Mesodermal cell (in vitro differentiated cells): Measurements from ENCODE around the gene PRDM12.

Source experiments
- H3K27ac ChIP-seq: 2 replicates; pipeline ENCODE4 v1.7.0; 2013; ENCODE audit warnings: mild to moderate bottlenecking, low read depth, low read length, moderate library complexity; ENCODE audit not compliant: severe bottlenecking
- H3K36me3 ChIP-seq: 2 replicates; pipeline ENCODE4 v1.7.1; 2013; ENCODE audit warnings: mild to moderate bottlenecking, low read length, moderate library complexity; ENCODE audit not compliant: control insufficient read depth, insufficient read depth
- H3K4me1 ChIP-seq: one replicate; pipeline ENCODE4 v1.7.1; 2013; ENCODE audit warnings: mild to moderate bottlenecking, low read length; ENCODE audit not compliant: insufficient read depth, control insufficient read depth, poor library complexity, severe bottlenecking
- H3K4me3 ChIP-seq: 2 replicates; pipeline ENCODE4 v1.7.0; 2013; ENCODE audit warnings: low read length, control low read depth, mild to moderate bottlenecking; ENCODE audit not compliant: insufficient read depth, poor library complexity, severe bottlenecking; ENCODE audit errors: extremely low read depth
- H3K9me3 ChIP-seq: 2 replicates; pipeline ENCODE4 v1.7.1; 2013; ENCODE audit warnings: mild to moderate bottlenecking, low read length, moderate library complexity; ENCODE audit not compliant: control insufficient read depth
- WGBS, 2 experiments: methylation state at CpG; one replicate each; pipeline ENCODE4 v1.1.5; 2013; ENCODE audit warnings: missing lambda C conversion rate in 2 of 2; ENCODE audit not compliant: insufficient coverage in 2 of 2; 5-methylcytosine and 5-hydroxymethylcytosine counted together

PRDM12 gene

DNA sequence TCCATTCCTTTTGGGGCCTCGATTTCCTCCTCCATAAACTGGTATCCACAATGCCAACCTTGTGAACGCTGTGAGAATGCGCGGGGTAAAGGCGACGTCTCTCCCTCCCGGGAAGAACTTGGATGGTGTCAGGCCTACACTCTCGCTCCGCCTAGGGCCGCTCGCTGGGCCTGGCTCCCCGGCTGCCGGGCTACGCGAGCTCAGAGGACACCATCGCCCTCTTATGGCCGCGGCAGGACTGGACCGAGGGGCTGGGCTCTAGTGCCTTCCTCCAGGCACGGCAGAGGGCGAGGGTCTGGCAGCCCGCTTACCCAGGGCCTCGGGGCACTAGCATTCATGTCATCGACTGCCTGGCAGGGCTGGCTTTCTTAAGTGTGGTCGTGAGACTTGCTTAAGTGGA, 27.9 kb downstream of the PRDM12 start:
- WGBS, 2 experiments = 10 to 15% methylated on average over 12 to 25 of the region's 25 CpGs
- Histone ChIP-seq H3K9me3 (no peaks in the 10 kb centered on the region), H3K36me3 (peaks cover 26% of the 10 kb centered on the region), H3K27ac (no peak overlapping the region), H3K4me3 (no peak overlapping the region), H3K4me1 (peaks cover 7% of the 10 kb centered on the region)

DNA sequence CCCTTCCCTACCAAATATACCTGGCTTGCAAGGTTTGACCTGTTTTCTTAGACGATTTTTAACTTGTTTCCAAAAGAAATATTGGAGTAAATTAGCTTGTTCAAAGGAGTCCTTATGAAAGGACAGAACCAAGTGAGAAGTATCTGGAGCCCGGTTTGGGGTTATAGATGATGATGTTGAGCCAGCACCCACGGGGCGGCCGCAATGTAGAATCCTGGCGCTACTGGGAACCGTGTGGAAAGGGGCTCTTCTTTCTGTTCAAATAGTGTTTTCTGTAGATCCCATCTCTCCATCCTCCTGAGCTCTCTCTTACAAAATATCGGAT, 28.7 kb downstream of the PRDM12 start:
- peak overlapping the region; percentile 60 for H3K27ac ChIP-seq
- peaks cover 34% of the 10 kb centered on the region for H3K36me3 ChIP-seq
- peaks cover 9% of the 10 kb centered on the region for H3K4me1 ChIP-seq
- no peaks in the 10 kb centered on the region for H3K9me3 ChIP-seq
- 26 to 47% methylated on average over 3 to 5 of the region's 8 CpGs for WGBS, 2 experiments
- peak overlapping the region; percentile 74 for H3K4me3 ChIP-seq

DNA sequence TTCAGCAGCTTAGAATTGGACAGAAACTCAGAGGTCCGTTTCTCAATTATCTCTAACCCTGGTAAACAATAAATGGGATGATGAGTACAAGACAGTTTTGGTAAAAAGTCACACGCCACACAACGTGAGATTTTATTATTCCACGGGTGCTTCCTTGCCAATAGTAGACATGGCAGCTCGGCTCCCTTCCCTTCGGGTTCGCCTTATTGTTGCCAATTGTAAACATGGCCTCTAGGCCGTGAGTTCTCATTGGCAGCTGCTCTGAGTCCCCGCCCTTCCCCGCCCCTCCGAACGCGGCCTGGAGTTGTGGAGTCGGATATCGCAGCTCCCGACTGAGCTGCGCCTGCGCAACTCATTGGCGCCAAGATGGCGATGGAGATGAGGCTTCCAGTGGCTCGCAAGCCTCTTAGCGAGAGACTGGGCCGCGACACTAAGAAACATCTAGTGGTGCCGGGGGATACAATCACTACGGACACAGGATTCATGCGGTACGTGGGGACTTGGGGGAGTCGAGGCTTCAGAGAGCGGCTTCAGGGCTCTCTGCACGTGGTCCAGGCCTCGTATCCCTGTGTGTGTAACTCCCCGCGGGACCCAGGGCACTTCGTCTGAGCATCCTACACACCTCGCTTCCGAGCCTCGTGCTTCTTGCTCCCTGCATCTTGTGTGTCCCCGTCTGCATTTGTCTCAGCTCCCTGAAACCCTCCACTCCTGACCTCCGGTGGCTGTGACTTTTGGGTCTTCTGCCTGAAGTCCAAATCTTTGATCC, 29.2 kb downstream of the PRDM12 start, which contains the start of gene EXOSC2:
Gene EXOSC2, plus strand, starts transcription at position 355 of the 766 bp plus-strand sequence. Its CDS starts 12 bp downstream, at position 367.
- Histone ChIP-seq H3K4me1 (peaks cover 15% of the 10 kb centered on the region), H3K9me3 (no peaks in the 10 kb centered on the region), H3K27ac (peak within 1 kb of the TSS; percentile 60), H3K36me3 (peaks cover 39% of the 10 kb centered on the region), H3K4me3 (peak within 1 kb of the TSS; percentile 74)
- WGBS, 2 experiments = 0% methylated on average over 38 to 40 of the region's 40 CpGs

DNA sequence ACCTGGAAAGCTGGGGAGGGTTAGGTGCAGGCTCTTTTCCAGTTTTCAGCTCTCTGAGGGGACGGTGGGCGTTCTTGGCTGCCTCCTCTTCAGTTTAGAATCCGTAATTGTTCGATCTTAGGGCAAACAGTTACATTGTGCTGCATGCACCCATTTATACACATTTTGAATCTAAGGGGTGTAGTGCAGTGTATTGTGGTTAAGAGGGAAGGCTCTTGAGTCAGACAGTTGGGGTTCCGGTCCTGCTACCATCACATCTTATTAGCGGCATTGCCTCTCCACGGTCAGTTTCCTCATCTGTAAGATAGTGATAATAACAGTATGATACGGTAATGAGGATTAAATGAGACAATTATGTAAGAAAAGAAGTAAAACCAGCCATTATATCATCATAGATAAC, 29.8 kb downstream of the PRDM12 start:
- Histone ChIP-seq H3K9me3 (no peaks in the 10 kb centered on the region), H3K27ac (peak overlapping the region; percentile 18), H3K4me3 (peak overlapping the region; percentile 74), H3K4me1 (peaks cover 15% of the 10 kb centered on the region), H3K36me3 (peaks cover 45% of the 10 kb centered on the region)
- WGBS, 2 experiments = 0% methylated on average over 2 of the region's 8 CpGs

- H3K4me1 ChIP-seq = peaks cover 15% of the 10 kb centered on the region
- peaks cover 59% of the 10 kb centered on the region for H3K36me3 ChIP-seq
- H3K9me3 ChIP-seq = no peaks in the 10 kb centered on the region
- WGBS, 2 experiments = 88 to 90% methylated on average over 2 to 3 of the region's 4 CpGs
- H3K4me3 ChIP-seq = no peak overlapping the region
- H3K27ac ChIP-seq = no peak overlapping the region
Observed at GRCh38 chr9:130696139-130696650, 31.8 kb downstream of the PRDM12 start.

- WGBS, 2 experiments = 92 to 94% methylated on average over 7 to 8 of the region's 8 CpGs
- Histone ChIP-seq H3K9me3 (no peaks in the 10 kb centered on the region), H3K4me1 (peaks cover 15% of the 10 kb centered on the region), H3K4me3 (no peak overlapping the region), H3K36me3 (peaks cover 67% of the 10 kb centered on the region), H3K27ac (no peak overlapping the region)
Observed at GRCh38 chr9:130696996-130697395, 32.6 kb downstream of the PRDM12 start.

- Histone ChIP-seq H3K27ac (peak overlapping the region; percentile 51), H3K4me1 (peaks cover 7% of the 10 kb centered on the region), H3K4me3 (no peak overlapping the region), H3K36me3 (peaks cover 82% of the 10 kb centered on the region), H3K9me3 (no peaks in the 10 kb centered on the region)
- WGBS, 2 experiments = 93% methylated on average over 3 of the region's 3 CpGs
Observed at GRCh38 chr9:130698514-130698913, 34.1 kb downstream of the PRDM12 start.

GRCh38 chr9:130699047-130699446, 34.7 kb downstream of the PRDM12 start:
- no peaks in the 10 kb centered on the region for H3K9me3 ChIP-seq

GRCh38 chr9:130701059-130702022, 36.9 kb downstream of the PRDM12 start:
- H3K4me1 ChIP-seq = peaks cover 7% of the 10 kb centered on the region
- H3K4me3 ChIP-seq = no peak overlapping the region
- peak overlapping the region; percentile 48 for H3K27ac ChIP-seq
- peaks cover 82% of the 10 kb centered on the region for H3K36me3 ChIP-seq
- no peaks in the 10 kb centered on the region for H3K9me3 ChIP-seq
- 63 to 71% methylated on average over 8 to 10 of the region's 13 CpGs for WGBS, 2 experiments

More at GRCh38 chr9:130699047-130699446, 34.7 kb downstream of the PRDM12 start:
- H3K36me3 ChIP-seq = peaks cover 87% of the 10 kb centered on the region
- H3K4me1 ChIP-seq = peaks cover 7% of the 10 kb centered on the region
- H3K4me3 ChIP-seq = no peak overlapping the region
- H3K27ac ChIP-seq = peak overlapping the region; percentile 38
- 89 to 93% methylated on average over 2 of the region's 2 CpGs for WGBS, 2 experiments

GRCh38 chr9:130703501-130703900, 39.1 kb downstream of the PRDM12 start:
- H3K9me3 ChIP-seq = no peaks in the 10 kb centered on the region
- H3K4me3 ChIP-seq = no peak overlapping the region
- H3K4me1 ChIP-seq = peaks cover 1% of the 10 kb centered on the region
- peaks cover 61% of the 10 kb centered on the region for H3K36me3 ChIP-seq
- H3K27ac ChIP-seq = no peak overlapping the region
- 97 to 98% methylated on average over 6 of the region's 7 CpGs for WGBS, 2 experiments
